K562 (cell line): ENCODE measurements around the gene IFFO2. TPM values are rescaled to one million over a fixed set of nuclear protein-coding genes. Genes with fewer than 3 reads are reported as not detected.

ENCODE experiments used
- BCOR ChIP-seq: fragments of 450-650 bp; IDR thresholded peaks from 2 replicates; pipeline ENCODE4 v1.6.1; 2016
- CBX1 ChIP-seq: sonication (generic); IDR thresholded peaks from 2 replicates; pipeline ENCODE4 v1.6.1; 2016; ENCODE audit warnings: antibody characterized with exemption, low read depth, mild to moderate bottlenecking
- ELF1 ChIP-seq: fragments of 200-800 bp; sonication (Bioruptor generic); IDR thresholded peaks from 2 replicates; pipeline ENCODE4 v1.6.1; 2016; ENCODE audit warnings: missing genetic modification characterization, missing compliant biosample characterization
- IFI16 ChIP-seq: fragments of 250-450 bp; sonication (Bioruptor Pico); IDR thresholded peaks from 2 replicates; pipeline ENCODE4 v2.1.2; 2022; ENCODE audit warnings: mild to moderate bottlenecking, inconsistent platforms
- IRF1 ChIP-seq: sonication (generic); formaldehyde crosslinking; IDR thresholded peaks from 2 replicates; pipeline ENCODE4 v1.8.0; 2022; ENCODE audit warnings: missing genetic modification reagents, mild to moderate bottlenecking, borderline replicate concordance
- KDM1A ChIP-seq, 2 experiments: fragments of 450-650 bp; IDR thresholded peaks; 2 replicates each; pipeline ENCODE4 v1.6.1; 2016; ENCODE audit warnings: mild to moderate bottlenecking in 2 of 2
- MAFK ChIP-seq: IDR thresholded peaks from 2 replicates; pipeline ENCODE4 v1.6.1; 2011; ENCODE audit warnings: low read length, improper control_type of control experiment
- MYBL2 ChIP-seq, 2 experiments: fragments of 450-650 bp in 1 of 2; sonication (generic) in 1 of 2; formaldehyde crosslinking in 1 of 2; IDR thresholded peaks; 2 replicates each; pipeline versions ENCODE4 v1.6.1 to v1.8.1; 2017 to 2022; ENCODE audit warnings: borderline replicate concordance in 1 of 2, inconsistent platforms in 1 of 2, low read depth in 1 of 2, mild to moderate bottlenecking in 1 of 2, missing genetic modification reagents in 1 of 2, moderate library complexity in 1 of 2
- NFATC3 ChIP-seq: fragments of 450-650 bp; IDR thresholded peaks from 2 replicates; pipeline ENCODE4 v1.6.1; 2017; ENCODE audit warnings: mild to moderate bottlenecking
- POLR3G ChIP-seq: IDR thresholded peaks from 2 replicates; pipeline ENCODE4 v1.6.1; 2011; ENCODE audit not compliant: insufficient read length, insufficient replicate concordance; ENCODE audit errors: extremely low read depth
- RBBP5 ChIP-seq: fragments of 200-600 bp; sonication (generic); IDR thresholded peaks from 2 replicates; pipeline ENCODE4 v1.6.1; 2012; ENCODE audit warnings: borderline replicate concordance, mild to moderate bottlenecking, low read length, control low read depth, inconsistent platforms; ENCODE audit not compliant: insufficient read depth, poor library complexity, severe bottlenecking
- RBM25 ChIP-seq: fragments of 200-400 bp; formaldehyde crosslinking; IDR thresholded peaks from 2 replicates; pipeline ENCODE4 v1.6.1; 2018; ENCODE audit warnings: low read length, low read depth, moderate library complexity; ENCODE audit not compliant: severe bottlenecking
- RCOR1 ChIP-seq, 2 experiments: IDR thresholded peaks; 2 replicates each; pipeline ENCODE4 v1.6.1; 2012; ENCODE audit warnings: low read depth in 2 of 2, low read length in 2 of 2, borderline replicate concordance in 1 of 2, improper control_type of control experiment in 1 of 2
- SMARCA5 ChIP-seq: fragments of 450-650 bp; IDR thresholded peaks from 2 replicates; pipeline ENCODE4 v1.6.1; 2016
- THRAP3 ChIP-seq: fragments of 450-650 bp; IDR thresholded peaks from 2 replicates; pipeline ENCODE4 v1.6.1; 2016; ENCODE audit warnings: mild to moderate bottlenecking, inconsistent platforms, borderline replicate concordance
- polyA plus RNA-seq, 8 experiments: library from polyadenylated mRNA; depleted of rRNA in 4 of 8; stranded (reverse) in 5 of 8; unstranded in 3 of 8; fragments of >200 nt; fragmentation: Nextera tagmentation in 2 of 8; fragmentation: Illumina TruSeq in 1 of 8; extraction: Ambion mirVana in 2 of 8; extraction: Trizol in 1 of 8; gene quantifications; 2 replicates each; pipeline versions ENCODE4 v1.2.1 to v1.2.3, GENCODE V29; 2011 to 2014; ENCODE audit warnings: inconsistent platforms in 1 of 8, missing spikeins in 1 of 8
- total RNA-seq, 7 experiments: library from RNA; depleted of rRNA in 6 of 7; stranded (reverse); fragments of >200 nt in 6 of 7; fragmentation: Illumina TruSeq in 2 of 7; extraction: Trizol in 2 of 7; gene quantifications; 2 replicates each; pipeline versions ENCODE4 v1.2.1 to v1.2.3, GENCODE V29; 2011 to 2021; ENCODE audit warnings: low replicate concordance in 1 of 7

The IFFO2 gene
- total and polyA plus RNA-seq, 9 of the 15 experiments (the other 6 are each of a cell fraction or from before 2014, with no cell fraction given): 0.15 to 1.0 (median 0.44) TPM; not detected in 2

DNA sequence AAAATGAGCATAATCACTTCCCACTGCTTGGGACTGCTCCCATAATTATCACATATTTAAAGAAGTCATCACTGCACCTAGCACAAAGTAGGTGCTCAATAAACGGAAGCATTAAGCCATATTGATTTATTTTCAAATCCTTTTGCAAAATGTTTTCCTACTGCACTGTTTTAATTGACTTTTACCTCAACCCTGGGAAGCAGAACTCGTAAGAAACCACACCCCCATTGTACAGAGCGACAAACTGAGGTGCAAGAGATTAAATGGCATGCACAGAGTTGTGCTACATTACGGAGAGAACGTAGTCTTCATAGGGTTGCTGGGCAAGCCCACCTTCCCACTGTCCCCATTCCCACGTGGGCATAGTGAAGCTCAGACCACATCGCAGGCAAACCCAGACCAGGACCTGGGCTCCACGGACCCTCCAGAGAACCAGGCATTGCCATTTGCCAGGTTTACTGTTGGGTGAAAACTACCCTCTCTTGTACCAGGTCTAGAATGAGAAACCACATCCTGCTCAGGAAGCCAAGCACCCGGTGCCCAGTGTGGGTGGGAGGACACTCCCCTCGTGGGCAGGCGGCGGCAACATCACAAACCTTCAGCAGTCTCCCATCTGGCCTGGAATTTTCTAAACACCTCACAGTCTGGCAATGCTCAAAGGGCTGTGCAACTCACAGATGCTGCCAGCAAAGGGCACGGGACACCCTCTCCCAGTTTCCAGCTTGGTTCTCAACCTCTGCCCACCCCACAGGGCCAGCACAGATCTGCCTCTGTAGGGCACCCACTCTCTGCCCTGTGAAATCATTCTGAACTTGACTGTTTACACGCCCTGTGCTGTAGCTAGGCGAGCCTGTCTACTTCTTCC lies 8.2 kb downstream of the IFFO2 start (continued):
- TF ChIP-seq MYBL2 (IDR thresholded peaks at IDR 0.05; ENCODE audit: low read depth) (no peak), MYBL2 (CRISPR knock-in tag; IDR thresholded peaks at IDR 0.05; ENCODE audit: borderline replicate concordance) (no peak), KDM1A (IDR thresholded peaks at IDR 0.05) (peak; percentile 50 to 75), CBX1 (0 out of 2 replicates have a peak, but pooled peaks have one; percentile 36), MAFK (no peak), RBM25 (peak; percentile 92), SMARCA5 (peak; percentile 68; the same call in 1 of the 2 replicates), NFATC3 (no peak), IFI16 (CRISPR knock-in tag) (no peak), THRAP3 (no peak), RCOR1 (IDR thresholded peaks at IDR 0.05; ENCODE audit: borderline replicate concordance in 1 of 2, low read depth in 2 of 2, low read length in 2 of 2) (peak in 1 of 2 experiments; percentile 46; a peak in 1 of 4 replicates), RBBP5 (no peak), IRF1 (CRISPR knock-in tag) (no peak), BCOR (peak; percentile 89), ELF1 (tag) (no peak), POLR3G (no peak)
